ENCODE data around the gene SLC25A13. TPM values are rescaled to one million over a fixed set of nuclear protein-coding genes. Genes with fewer than 3 reads are reported as not detected.

Gene SLC25A13
- total RNA-seq, 4 donors from 2014 or later, result 24.2 to 51.1 (median 24.7) TPM

DNA sequence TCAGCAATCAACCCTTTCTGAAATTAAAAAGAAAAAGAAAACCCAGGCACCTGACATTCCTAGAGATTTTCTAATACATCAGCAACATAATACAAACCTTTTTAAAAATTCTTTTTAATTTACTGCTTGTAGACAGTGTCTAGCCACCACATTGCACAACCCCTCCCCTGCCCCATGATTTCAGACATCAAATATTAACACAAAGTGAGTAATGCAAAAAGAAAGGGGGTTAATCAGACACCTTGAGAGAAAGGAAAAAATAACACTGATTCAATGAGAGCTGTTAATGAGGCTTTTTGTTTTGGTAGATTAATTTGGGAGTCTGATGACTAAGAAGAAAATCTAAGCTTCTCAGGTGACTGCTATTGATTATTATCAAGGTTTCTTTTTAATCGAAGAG lies 55.3 kb downstream of the SLC25A13 start:
- TF ChIP-seq, protein P1, sequence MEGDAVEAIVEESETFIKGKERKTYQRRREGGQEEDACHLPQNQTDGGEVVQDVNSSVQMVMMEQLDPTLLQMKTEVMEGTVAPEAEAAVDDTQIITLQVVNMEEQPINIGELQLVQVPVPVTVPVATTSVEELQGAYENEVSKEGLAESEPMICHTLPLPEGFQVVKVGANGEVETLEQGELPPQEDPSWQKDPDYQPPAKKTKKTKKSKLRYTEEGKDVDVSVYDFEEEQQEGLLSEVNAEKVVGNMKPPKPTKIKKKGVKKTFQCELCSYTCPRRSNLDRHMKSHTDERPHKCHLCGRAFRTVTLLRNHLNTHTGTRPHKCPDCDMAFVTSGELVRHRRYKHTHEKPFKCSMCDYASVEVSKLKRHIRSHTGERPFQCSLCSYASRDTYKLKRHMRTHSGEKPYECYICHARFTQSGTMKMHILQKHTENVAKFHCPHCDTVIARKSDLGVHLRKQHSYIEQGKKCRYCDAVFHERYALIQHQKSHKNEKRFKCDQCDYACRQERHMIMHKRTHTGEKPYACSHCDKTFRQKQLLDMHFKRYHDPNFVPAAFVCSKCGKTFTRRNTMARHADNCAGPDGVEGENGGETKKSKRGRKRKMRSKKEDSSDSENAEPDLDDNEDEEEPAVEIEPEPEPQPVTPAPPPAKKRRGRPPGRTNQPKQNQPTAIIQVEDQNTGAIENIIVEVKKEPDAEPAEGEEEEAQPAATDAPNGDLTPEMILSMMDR (IDR thresholded peaks at IDR 0.05), result no peak
- DNase-seq (ENCODE audit: low spot score) (no peak), ATAC-seq (ENCODE audit: low FRiP score) (no peak)

DNA sequence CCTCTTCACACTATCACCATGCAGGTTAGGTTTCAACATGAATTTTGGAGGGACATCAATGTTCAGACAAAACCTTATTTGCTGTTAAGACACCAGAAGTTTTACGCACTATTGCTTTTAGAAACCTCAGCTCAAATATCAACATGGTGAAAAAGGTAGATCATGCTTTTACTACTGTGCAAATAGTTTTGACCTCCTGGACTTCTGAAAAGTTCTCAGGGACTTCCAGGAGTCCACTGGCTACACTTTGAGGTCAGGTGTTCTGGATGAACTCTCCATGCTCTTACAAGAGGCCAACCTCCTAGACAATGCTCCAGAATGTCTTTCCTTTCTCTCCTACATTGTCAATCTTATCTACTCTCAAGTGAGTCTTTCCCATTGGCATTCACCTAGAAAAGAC lies 55.9 kb downstream of the SLC25A13 start:
- ATAC-seq (ENCODE audit: low FRiP score) (no peak), DNase-seq (ENCODE audit: low spot score) (no peak)
- TF ChIP-seq, protein P1 (IDR thresholded peaks at IDR 0.05), result no peak

DNA sequence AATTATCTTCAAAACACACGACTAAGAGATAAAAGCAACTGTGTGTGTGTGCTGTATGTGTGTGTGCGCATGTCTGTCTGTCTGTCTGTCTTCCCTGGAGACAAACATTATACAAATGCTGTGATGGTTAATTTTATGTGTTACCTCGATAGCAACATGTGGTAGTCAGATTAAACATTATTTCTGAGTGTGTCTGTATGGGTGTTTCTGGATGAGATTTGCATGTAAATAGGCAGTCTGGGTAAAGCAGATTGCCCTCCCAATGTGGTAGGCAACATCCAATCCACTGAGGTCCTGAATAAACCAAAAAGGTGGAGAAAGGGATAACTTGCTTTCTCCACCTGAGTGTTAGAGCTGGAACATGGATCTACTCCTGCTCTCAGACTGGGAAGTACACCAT lies 67.9 kb downstream of the SLC25A13 start:
- no peak for ATAC-seq (ENCODE audit: low FRiP score)
- no peak for DNase-seq (ENCODE audit: low spot score)
- TF ChIP-seq, protein P1 (IDR thresholded peaks at IDR 0.05), result no peak

DNA sequence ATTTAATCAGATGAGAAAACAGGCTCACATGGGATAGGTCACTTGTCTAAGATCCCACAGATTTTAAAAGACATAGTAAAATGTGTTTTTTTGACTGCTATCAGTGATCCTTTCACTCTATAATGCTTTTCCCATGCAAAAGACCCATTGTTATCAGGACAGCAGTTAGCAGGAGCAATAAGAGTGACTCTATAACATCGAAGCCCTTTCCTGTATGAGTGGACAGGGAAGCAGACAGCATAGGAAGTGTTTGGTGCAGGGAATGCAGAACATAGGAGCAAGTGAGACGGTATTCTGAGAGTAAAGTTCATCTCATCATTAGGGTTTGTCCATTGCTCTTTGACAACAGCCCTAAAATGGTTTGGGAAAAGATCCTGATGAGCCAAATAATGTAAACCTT lies 68.5 kb downstream of the SLC25A13 start:
- DNase-seq (ENCODE audit: low spot score) (no peak), ATAC-seq (ENCODE audit: low FRiP score) (no peak)
- TF ChIP-seq, protein P1 (IDR thresholded peaks at IDR 0.05), result no peak

DNA sequence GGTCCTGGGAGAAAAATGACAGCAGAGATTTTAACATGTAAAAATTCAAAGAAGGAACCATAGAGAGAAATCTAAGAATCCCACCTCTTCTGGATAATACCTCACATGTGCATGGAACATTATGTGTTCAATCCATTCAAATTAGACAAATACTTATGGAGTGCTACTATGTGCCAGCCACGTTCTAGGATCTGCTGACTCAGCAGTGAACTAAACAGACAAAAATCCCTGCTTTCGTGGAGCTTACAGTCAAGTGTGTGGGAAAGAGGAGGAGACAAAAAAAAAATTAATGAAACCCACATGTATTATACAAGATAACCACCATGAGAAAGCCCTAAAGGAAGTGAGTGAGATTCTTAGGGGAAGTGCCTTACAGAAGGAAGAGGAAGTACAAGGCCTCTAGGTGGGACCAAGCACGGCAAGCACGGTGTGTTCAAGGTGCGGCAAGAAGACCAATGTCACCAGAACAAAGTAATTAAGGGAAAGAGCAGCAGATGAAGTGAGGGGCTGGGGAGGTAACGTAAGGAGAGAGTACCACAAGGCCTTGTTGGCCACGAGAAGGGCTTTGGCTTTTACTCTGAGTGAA lies 71.0 kb downstream of the SLC25A13 start:
- DNase-seq (ENCODE audit: low spot score), result no peak
- TF ChIP-seq, protein P1 (IDR thresholded peaks at IDR 0.05), result no peak
- no peak for ATAC-seq (ENCODE audit: low FRiP score)

DNA sequence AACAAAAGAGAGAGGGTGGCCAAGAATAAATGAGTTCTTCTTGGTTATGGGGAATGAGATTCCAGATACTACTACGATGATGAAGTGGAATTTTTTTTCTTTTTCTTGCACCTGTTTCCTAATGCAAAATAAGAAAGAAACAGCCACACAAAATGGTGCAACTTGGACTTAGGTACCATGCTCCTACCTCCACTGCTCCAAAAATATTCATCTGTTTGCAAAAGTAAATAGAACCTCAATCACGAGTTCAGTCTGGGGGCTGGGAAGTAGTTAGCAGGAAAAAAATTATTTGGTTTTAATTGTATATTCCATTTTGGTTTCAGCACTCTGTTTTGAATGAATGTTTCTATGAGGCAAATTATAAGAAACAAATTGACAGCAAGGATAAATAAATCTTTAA lies 73.5 kb downstream of the SLC25A13 start:
- DNase-seq (ENCODE audit: low spot score), result no peak
- no peak for ATAC-seq (ENCODE audit: low FRiP score)
- TF ChIP-seq, protein P1 (IDR thresholded peaks at IDR 0.05), result no peak

DNA sequence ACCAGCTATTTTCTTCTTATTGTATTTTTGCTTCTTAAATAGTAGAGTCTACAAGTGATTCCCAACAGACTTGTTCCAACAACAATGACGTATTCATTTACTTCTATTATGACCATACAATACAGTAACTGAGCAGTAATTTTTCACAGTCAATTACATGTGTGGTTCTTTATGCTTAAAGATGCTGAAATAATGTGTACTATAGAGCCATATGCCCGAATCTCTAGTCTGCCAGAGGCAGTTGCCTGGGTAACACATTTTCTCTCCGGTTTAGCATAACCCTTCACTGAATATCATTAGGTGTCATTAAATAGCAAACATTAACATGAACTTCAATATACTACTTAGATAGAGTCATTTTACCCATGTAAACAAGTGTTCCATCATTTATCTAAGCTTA lies 75.0 kb downstream of the SLC25A13 start:
- ATAC-seq (ENCODE audit: low FRiP score) (no peak), DNase-seq (ENCODE audit: low spot score) (no peak)
- TF ChIP-seq, protein P1 (IDR thresholded peaks at IDR 0.05), result no peak

Data from omental fat pad (tissue), 4 donors.